GM21723 (cell line): ENCODE measurements around the gene NRG2.

ENCODE experiments used
- ATAC-seq: cut with Tn5 transposase; IDR thresholded peaks from one replicate; pipeline ENCODE4 v1.9.1; 2021; ENCODE audit warnings: mild to moderate bottlenecking, moderate library complexity; ENCODE audit not compliant: unreplicated experiment

NRG2 gene

DNA sequence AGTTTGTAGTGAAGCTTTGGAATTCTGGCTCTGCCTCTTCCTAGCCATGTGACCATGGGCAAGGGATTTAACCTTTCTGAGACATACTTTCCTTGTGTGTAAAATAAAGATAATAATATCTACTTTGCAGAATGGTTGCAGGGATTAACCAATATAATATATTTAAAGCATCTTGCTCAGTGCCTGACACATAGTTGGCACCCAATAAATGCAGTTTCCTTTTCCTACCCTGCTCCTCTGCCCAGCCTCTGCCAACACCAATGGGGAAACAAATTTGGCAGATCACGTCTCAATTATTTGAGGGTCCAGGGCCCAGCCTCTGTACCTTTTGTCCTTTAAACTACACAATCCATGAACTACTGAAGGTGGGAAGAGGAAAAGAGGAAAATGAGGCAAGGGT is 91.1 kb downstream of the NRG2 start:
- ATAC-seq, result no peak

DNA sequence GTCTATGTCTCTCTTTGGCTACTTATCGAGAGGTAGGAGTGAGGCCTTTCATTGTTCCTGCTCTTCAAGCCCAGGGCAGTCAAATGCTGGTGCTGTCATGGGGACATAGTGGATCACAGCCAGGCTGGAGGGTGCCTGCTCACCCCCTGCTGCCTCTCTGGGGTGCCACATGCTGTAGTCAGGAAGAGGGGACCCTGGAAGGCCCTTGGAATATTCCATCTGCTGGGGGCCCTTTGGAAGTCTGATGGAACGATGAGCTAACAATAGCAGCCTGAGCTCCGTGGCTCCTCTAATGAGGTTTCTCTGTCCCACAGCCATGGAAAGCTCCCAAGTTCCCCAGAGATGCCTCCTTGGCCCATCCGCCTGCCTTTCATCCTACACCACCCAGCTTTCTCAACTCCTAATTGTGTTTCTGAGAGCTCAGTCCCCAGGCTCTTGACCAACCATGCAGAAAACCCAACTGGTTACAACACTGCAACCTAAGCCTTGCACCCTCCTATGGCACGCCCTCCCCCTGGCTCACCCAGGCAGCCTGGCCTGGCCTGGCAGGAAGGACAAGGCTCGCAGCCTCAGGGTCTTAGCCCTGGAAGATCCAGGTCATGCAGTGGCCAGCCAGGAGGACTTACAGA is 91.7 kb downstream of the NRG2 start:
- no peak for ATAC-seq

DNA sequence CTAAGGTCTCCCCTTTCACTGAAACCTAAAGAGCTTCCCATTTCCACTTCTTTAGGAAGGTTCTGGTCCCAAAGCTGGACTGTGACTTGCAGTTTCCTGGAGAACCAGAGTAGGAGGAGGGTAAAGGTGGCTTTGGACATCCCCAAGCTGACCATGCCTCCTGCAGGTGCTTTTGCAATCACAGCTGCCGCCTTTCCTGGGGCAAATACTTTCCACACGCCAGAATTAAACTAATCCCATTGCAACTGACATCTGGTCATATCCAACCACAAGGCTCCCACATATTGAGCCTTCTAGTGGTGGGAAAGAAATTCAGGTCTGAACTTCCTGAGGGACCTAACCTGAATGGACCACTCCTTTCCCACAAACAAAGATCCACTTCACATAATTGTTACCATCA is 92.7 kb downstream of the NRG2 start:
- no peak for ATAC-seq

DNA sequence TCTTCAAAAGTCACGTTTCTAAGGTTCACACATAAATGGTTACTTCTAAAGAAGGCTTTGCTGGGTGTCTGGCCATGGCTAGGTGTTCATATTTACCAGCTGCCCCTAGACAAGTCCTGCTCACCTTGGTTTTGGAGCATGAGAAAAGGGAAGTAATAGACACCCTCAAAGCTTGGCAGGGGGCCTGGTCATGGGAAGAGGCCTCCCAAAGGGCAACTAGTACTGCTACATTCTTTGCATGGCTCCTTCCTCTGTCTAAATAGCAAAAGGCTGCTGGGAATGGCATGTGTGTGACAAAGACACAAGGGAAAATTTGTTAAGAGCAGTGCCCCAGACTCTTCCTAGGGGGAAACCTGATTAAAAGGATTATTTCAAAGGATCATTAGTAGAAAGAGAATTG is 93.4 kb downstream of the NRG2 start:
- no peak for ATAC-seq

DNA sequence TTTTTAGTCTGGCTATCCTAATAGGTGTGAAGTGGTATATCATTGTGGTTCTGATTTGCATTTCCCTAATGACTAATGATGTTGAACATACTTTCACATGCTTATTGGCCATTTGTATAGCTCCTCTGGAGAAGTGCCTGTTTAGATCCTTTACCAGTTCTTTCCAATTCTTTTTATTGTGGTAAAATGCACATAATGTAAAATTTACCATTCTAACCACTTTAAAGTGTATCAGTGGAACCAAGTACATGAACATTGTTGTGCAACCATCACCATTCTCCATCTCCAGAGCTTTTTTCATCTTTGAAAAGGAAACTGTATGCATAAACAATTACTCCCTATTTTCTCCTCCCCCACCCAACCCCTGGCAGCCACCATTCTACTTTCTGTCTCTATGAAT is 95.4 kb downstream of the NRG2 start:
- no peak for ATAC-seq

DNA sequence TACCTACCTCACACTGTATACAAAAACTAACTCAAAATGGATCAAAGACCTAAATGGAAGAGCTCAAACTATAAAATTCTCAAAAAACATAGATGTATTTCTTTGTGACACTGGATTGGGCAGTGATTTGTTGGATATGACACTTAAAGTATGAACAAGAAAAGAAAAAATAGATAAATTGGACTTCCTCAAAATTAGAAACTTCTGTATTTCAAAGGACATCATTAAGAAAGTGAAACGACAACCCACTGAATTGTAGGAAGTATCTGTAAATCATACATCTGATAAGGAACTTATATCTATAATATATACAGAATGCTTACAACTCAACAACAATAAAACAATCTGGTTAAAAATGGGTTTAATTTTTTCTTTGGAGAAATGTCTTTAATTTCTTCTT is 96.7 kb downstream of the NRG2 start:
- ATAC-seq, result no peak

DNA sequence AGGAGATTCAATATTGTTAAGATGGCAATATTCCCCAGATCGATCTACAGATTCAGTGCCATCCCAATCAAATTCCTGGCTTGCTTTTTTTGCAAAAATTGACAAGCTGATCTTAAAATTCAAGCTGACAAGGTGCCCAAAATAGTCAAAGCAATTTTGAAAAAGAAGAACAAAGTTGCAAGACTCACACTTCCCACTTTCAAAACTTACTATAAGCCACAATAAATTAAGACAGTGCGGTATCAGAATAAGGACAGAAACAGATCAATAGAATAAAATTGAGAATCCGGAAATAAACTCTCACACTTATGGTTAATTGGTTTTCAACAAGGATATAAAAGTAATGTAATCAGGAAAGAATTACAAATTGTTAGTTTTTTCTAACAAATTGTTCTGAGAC is 97.1 kb downstream of the NRG2 start:
- ATAC-seq, result no peak

DNA sequence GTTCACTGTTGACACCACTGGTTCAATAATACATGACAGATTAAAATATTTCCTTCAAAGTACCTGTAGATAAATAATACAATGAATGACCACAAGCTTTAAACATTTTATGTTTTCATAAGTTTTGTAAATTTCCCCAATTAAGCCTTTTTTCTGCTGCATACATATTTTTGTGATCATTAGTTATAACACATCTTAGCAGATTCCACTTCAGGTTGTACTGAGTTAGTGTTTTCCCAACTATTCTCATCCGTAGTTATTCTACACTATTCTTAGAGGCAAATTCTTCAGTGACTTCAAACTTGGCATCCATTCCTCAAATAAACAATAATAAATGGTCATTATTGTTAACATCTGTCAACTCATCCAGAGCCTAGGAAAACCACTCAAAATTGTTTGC is 100.9 kb downstream of the NRG2 start:
- ATAC-seq, result no peak

DNA sequence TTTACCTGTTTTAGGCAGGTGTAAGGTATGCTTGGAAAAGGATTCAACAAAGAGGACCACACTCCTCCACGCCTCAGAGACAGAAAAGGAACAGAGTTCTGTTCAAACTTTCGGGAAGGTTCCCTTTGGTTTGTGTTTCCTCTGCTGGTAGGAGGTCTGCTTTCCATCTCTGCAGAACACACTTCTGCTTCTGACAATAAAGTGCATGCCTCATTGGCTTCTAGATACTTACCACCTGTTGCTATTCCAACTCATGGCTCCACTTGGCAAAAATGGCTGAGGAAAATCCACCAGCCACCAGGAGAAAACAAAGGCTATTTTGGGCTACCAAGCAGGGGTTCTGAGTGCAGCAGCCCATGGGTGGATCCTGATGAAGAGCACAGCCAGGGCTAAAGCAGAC is 112.7 kb downstream of the NRG2 start:
- ATAC-seq, result no peak

DNA sequence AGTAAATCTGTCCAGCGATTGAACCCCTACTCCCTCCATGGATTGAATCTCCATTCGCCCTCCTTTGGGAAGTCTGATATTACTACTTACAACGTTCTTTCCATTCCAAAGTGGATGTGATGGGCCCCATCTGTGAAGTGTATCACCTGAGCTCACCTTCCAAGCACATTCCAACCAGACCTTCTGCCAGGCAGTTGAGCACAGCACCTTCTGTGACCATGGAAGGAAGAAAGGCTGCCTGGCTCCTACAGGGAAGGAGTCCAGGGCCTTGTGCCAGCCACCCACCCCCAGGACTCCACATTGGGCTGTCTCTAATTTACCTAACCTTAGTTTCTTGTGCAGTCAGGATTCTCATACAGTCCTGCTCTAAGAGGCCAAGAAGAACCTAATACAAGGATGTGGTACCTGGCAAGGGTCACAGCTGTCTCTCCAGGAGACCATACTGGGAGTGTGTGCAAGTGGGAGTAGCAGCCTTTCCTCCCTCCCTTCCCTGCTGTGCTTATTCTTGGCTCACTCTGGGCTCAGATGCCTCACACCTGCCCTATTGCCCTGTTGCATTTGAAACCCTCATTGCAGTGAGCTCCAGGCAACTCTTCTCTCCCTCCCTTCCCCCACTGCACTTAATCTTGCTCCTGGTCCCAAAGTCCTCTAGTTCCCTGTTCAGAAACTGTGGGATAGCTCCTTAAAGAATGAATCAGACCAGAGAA is 116.1 kb downstream of the NRG2 start:
- no peak for ATAC-seq

DNA sequence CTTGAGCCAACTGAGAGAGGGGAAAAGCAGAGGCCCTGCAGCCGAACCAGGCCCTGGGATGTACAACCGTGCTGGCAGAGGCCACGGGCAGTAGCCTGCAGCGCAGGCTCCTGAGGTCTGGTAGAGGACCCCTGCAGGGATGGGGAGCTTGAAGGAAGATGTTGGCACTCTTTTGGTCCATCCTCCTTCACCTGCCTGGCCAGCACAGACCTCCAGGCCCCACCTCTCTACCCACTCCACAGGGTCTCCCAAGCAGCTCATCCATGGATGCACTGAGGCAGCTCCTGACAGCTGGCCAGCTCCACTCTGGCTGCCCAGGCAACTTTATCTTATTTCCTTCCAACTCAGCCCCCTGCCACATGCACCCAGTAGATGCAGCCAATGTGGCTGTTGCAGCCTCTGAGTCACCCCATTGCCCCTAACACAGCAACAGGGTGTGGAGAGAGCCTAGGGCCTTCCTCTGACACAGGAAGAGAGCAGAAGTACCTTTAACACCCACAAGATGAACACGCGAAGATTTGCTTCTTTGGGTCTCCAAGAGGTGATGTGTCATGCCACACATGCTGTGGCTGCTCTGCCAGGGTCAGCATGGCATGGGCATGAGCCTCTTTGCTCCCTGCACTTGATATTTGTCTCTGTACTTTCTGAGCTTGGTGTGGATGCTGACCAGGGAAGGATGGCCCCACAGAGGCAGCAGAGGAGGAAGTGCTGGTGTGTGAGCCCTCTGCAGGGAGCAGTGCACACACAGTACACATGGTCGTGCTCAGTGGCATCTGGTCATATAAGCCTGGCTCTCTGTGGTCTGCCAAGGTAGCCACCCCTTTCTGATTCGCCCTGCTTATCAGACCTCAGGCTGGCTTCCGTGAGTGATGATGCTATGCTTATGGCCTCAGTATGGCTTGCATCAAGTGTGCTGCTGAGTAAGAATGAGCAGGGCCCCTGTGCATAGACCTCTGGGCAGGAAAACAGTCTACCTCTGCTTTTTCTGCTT is 117.2 kb downstream of the NRG2 start:
- no peak for ATAC-seq

DNA sequence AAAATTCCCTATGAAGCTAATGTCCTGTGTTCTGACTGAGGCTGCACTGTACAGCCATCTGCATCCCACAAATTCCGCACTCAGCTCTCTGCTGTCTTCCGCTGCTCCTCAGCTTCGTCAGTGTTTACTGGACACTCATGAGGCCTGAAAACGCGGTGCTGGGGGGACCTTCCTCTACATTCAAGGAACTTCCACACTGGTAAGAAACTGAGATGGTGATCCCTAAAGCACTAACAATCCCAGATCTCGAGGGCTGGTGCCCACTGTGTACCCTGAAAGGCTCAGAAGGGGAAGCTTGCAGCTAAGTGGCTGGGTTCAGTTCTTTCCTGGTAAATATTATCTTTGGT is 117.9 kb downstream of the NRG2 start:
- ATAC-seq, result no peak

DNA sequence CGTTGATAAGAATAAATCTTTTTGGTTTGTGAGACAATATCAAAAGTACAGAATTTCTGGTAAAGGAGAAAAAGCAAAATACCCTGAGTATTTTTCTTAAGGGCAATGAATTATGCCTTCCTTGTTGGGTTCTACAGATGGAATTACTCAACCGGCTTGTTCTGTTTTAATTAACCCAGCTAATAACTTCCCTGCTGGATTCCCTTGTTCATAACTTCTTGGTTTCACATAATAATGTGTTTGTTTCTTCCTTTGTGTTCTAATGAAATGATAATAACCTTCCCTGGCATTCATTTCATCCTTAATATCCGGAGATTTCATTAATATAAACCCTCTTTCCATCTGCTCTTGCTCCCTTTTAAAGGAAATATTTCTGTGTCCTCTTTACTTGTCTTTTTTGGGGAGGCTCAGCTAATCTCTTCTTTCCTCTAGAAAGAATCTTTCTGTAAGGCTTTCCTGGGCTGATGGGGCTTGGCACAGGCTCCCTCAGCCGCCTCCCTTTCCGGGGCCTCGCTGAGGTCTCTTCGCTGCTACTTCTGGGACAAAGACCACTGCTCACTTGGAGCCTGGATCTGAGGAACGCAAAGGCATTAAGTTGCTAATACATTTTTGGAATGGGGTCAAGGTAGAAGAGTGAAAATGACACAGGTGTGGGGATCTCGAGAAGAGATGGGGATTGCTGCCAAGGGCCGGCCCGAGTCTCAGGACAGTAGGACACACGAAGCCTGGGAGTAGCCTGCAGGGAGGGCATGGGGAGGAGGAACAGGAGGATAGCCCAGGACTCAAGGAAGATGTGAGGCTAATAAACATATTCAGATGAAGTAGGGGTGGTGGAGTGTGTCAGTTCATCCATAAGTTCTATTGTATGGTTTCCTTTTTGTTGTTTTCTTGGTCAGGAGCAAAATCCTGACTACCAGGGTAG is 118.5 kb downstream of the NRG2 start:
- no peak for ATAC-seq

DNA sequence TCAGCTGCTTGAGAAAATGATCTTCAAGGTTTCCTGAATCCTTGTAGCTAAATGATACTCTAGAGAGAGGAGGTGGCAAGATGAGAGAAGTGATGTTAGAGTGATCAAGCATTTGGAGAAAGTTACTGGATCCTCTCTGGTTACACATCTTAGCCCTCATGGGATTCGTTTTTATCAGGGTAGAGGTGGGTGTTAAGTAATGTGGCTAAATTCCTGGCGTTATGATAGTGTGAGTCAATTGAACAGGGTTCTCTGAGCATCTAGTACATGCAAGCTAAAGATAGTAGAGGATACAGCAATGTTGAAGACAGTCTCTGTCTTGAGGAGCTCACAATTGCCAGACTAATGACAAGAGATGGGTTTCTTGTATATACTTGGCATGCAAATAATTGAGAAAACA is 123.8 kb downstream of the NRG2 start:
- no peak for ATAC-seq

DNA sequence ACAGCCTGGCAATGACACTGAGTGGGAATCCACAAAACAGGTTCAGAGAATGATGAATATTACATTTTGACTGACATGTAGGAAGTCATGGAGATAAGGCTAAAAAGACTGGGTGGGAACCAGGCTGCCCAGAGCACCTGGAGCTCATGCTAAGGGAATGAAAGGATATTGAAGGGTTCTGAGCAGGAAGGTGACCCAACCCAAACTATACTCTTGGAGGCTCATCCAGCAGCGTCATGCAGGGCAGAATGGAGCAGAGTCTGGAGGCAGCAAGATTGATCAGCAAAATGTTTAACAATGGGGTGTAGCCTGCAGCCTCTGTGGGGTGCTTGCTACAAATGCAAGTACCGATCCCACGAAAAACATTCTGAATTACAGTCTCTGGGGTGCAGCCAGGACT is 127.3 kb downstream of the NRG2 start:
- no peak for ATAC-seq

DNA sequence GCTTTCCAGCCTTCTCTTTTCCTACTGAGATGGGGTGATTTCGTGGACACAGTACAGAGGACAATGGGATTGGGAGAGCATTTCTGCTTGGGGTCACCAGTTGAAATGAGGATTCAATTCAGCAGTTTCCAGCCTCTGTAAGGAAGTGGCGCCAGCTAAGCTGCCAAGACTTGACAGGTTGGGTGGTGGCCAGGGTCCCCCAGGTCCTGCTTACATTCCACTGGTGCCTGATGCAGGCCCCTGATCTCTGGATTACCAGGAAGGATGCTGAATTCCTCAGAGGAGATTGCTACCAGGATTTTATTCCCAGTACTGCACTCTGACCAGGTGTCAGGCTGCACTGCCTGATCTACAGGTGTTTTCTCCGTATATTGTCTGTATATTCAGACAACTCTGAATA is 127.8 kb downstream of the NRG2 start:
- ATAC-seq, result no peak

DNA sequence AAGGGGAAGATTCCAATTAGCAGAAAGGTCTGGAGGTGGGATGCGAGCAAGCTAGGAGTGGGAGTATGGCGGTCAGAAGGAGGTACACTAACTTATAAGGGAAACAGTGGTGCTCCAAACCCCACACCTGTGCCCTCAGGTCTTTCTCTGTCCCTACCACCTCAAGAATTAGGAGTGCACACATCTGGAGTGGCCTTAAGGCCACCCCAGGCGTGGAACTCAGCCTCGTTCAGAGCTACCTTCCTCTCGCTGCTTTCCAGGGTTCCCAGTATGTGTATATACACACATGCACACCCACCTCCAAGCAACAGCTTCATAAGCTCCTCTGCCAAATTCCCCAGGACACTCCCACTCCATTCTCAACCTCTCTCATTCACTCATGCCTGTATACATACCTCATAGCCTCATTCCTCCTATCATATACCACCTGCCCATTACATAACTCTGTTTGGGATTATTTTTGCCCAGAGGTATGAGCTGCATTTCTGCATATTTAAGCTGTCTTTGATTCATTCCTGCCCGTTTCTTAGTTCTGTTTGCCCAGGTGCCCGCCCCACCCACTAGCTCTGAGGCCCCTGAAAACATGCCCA is 128.8 kb downstream of the NRG2 start:
- no peak for ATAC-seq

DNA sequence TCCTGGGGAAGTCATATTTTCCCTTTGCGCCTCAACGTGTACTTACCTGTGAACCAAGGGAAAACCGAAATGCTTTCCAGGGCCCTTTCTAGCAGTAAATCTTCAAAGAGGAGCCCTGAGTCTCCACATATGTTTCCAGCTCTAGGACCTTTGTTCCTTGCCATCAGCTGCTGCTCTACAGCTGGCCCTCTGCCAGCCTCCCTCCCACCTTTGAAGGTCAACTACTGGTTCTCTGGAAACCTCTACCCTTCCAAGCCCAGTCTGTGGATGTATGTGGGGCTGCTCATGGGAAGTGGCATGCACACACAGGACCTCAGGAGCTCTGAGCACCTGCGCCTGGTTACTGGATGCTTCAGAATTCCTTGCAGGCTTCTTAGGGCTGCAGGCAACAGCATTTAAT is 130.3 kb downstream of the NRG2 start:
- no peak for ATAC-seq

DNA sequence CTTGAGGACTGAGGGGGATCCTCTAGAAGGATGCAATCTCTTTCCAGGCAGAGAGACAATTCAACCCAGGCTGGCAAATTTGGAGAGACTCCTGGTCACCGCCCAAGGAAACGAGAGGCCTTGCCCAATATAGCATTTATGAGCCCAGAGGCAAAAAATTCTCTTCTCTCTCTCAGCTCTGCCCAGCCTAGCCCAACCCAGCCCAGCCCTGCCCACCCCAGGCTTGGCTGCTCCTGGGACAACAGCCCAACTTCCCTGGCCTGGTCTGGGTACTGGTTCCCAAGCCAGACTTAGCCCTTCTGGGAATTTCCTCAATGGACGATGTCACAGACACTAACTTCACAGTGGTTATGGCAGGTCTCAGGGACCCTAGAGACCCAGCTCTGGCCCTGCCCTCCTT is 130.9 kb downstream of the NRG2 start:
- no peak for ATAC-seq

DNA sequence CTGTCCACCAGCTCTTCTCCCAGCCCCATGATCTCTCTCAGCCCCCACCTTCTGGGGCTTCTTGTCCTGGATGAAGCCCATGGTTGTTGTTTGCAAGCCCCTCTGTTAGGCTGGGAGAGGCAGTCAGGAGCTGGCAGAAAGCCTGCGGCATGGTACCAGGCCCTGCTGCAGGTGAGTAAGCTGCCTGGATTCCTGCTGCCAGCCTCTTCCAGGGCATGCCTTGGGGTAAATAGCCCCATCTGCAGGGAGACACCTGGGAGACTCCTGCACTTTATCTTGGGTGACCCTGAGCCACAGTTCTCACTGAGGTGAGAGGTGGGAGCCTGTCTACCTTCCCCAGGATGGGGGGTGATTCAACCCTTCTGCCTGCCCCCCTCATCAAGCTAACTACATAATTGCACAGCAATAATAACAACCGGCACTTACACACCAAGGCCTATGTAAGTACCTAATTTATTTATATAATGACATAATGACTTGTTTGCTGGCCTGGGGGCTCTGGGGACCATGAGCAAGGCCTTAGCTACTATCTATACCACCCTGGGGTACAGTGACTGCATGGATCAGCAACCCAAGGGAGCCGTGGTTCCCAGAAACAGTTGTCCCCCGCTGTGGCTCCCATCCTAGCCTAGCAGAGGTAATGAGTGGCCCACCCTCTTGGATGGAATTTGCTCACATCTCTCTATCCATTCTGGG is 131.5 kb downstream of the NRG2 start:
- no peak for ATAC-seq
